Fibroblast of skin of right biceps (primary cell): ENCODE results near the gene TECPR1.

Source experiments
- DNase-seq: peaks from one replicate; pipeline ENCODE4 v3.0.0-alpha.2; 2013

TECPR1 gene

GRCh38 chr7:98248156-98248555 is 3.9 kb downstream of the TECPR1 start:
- DNase-seq, result no peak

DNA sequence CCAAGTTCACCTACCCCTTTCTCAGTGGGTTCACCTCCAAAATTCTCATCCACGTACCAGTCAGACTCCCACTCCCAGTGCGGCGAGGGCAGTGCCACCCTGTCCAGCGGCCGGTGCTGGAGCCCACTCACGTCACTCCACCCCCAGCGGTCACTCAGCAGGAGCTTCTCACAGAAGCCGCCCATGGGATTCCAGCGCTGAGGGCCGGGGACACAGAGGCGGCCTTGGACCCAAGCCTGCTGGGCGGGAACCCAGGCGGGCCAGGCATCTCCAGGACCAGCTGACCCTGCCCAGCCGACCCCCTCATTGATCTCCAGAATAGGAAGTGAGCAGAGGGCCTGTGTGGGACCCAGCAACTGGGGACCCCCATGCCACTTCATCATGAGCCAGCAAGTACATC is 7.2 kb downstream of the TECPR1 start:
- DNase-seq, result no peak

- no peak for DNase-seq
These were observed 9.1 kb downstream of the TECPR1 start for GRCh38 chr7:98242934-98243333.

GRCh38 chr7:98242342-98242741 is 9.7 kb downstream of the TECPR1 start:
- no peak for DNase-seq

DNA sequence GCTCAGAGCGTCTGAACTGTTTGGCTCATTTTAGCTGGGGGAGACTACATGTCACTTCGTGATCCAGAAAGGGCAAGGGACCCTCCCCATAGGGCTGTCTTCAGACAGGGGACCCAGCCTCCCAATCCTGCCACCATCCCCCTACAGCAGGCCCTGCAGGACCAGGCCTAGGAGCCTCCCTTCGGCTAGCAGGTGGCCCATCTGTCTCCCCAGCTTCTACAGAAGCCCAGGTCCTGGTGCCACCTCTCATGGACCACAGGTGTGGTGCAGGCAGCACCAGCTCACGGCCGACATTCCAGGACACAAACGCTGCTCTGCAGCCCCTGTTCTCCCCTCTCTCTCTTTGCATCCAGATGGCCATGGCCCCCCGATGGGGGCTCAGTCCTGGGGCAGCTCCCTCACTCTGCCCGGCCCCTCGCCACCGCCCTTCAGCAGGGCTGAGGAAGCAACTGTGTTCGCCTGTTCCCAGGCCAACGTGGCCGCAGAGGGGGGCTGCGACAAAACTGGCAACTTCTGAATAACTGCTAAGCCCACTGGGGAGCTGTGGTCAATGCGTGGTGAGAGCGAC is 10.3 kb downstream of the TECPR1 start:
- DNase-seq, result no peak

- DNase-seq, result peak; percentile 3
These were observed 10.9 kb downstream of the TECPR1 start for GRCh38 chr7:98240961-98241673.

DNA sequence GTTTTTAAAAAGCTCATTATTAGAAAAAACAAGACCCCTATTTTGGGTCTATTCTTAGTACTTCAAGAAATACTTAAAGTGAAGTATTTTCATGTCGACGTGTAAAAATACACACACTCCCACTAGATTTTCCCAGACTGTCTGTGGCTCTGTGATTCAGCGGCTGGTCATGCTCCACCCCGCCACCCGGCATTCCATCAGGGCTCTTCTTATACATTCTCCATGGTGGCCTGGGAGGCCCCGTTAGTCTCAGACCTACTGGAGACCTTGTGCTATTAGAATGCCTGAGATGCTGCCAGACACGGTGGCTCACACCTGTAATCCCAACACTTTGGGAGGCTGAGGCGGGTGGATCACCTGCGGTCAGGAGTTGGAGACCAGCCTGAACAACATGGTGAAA is 13.1 kb downstream of the TECPR1 start:
- peak; percentile 41 for DNase-seq

GRCh38 chr7:98238076-98238475 is 14.0 kb downstream of the TECPR1 start:
- no peak for DNase-seq

DNA sequence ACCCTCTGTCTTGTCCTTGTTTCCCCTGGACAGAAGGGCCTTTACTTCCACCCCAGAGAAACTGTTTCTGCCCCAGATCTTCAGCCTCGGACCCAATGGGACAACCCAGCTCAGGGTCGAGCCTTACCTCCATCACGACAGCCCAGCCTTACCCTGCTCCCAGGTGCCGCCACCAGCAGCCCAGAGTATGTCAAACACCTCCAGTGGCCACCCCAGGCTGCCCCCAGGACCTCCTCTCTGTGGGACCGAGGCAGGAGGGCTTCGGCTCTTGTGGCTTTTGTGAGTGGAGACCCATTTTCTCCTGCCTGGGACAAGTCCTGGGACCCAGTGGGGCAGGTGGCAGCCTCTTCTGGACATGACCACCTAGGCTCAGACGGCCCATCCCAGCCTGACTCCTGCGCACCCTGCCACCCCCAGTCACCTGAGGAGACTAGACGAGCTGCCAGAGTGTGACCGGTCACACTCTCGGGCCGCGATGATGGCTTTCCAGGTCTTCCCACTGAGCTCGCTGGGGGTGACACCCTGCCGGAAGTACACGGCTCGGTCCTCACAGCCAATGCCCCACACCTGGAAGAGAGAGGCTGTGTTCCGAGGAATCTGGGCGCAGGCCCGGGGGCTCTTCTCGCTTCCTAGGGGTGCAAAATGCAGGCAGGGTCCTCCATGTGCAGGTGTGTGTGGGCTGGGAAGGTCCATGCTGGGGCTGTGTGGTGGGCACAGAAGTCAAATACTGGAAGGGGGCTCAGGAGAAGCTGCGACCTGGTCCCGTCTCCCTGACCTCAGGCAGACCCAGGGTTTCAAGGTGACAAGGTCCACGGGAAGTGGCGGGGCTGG is 15.5 kb downstream of the TECPR1 start:
- DNase-seq, result no peak

DNA sequence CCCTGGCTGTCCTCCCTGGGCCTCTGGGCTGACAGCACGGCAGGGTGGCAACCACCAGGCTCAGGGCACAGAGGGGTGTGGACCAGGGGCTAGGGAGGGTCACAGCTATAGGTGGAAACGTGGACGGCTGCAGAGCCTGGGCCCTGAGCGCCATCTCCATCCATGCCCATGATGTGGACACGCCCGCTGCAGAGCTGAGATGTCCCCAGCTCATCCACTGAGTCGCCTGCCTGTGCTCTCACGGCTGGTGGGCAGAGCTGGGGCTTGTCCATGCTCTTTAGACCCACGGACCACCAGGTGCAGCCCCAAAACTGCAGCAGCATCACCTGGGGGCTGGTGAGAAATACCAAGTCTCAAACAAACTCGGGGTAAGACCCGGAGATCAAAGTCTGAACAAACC is 16.1 kb downstream of the TECPR1 start:
- DNase-seq, result no peak

DNA sequence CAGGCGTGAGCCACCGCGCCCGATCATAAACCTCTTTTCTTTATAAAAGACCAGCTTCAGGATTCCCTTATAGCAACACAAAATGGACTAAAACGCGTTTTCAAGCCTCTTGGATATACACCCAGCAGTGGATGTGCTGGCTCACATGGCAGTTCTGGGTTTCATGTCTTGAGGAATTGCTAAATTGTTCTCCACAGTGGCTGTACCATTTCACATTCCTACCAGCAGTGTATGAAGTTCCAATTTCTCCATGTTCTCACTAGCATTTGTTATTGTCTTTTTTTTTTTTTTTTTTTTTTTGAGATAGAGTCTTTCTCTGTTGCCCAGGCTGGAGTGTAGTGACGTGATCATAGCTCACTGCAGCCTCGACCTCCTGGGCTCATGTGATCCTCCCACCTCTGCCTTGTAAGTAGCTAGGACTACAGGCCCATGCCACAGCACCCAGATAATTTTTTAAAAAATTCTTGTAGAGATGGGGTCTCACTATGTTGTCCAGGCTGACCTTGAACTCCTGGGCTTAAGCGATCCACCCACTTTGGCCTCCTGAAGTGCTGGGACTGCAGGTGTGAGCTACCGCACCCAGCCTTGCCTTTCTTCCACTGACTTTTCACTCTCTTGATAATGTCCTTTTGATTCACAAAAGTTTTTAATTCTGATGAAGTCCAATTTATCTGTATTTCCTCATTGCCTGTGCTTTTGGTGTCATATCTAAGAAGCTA is 17.4 kb downstream of the TECPR1 start:
- DNase-seq, result no peak

- no peak for DNase-seq
These were observed 18.6 kb downstream of the TECPR1 start for GRCh38 chr7:98233219-98234070.

DNA sequence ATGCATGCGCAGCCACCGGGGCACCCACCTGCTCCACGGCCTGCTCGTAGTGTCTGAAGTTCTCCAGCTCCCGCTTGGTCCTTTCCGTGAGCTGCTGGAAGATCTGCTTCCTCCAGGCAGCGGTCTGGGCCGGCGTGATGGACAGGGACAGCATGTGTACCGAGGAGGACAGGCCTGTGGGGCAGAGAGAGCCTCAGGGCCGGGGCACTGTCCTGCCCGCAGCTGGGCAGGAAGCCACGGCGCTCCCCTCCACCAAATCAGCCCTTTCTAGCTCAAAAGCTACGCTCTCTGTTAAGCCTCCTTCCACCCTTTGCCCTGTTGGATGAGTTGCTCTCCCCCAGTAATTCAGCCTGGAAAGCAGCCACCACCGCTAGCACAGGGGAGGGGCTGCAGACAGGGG is 19.2 kb downstream of the TECPR1 start:
- no peak for DNase-seq

- DNase-seq, result no peak
These were observed 19.8 kb downstream of the TECPR1 start for GRCh38 chr7:98232263-98232585.

GRCh38 chr7:98231493-98232262 is 20.4 kb downstream of the TECPR1 start:
- no peak for DNase-seq

GRCh38 chr7:98230746-98231471 is 21.1 kb downstream of the TECPR1 start:
- no peak for DNase-seq

GRCh38 chr7:98229991-98230745 is 21.9 kb downstream of the TECPR1 start:
- DNase-seq, result no peak

DNA sequence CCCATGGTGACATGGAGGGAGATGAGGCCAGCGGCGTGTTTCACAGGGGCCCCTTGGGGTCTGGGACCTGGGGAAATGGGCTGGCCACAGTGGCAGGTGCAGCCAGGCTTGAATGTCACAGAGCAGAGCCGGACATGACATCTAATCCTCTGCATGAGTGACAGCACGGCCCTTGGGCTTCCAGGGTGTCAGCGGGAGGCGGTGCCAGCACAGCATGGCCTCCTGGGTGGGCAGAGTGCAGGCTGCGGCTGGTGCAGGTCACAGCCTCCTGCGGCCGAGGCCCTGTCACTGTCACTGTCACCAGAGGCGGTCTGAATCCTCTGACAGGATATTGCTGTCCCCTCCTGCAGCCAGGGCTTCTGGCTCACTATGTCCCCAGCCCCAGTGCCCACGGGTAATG is 22.6 kb downstream of the TECPR1 start:
- no peak for DNase-seq

DNA sequence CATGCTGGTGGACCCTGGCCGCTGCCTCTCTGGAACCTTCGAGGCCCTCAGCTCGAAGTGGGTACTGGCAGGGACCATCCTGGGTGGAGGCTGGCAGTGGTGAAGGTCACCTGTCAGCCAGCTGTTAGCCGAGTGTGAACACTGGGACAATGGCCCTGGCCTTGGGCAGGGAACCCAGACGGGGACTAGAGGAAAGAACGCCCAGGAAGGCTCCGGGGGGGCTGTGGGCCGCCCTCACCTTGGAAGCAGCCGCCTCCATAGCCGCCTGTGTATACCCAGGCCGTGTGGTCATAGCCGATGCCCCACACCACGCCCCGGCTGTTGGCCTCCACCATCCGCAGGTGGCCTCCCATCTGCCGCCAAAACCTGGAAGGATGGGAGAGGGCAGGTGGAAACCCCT is 23.2 kb downstream of the TECPR1 start:
- DNase-seq, result no peak

GRCh38 chr7:98227939-98228338 is 24.1 kb downstream of the TECPR1 start:
- no peak for DNase-seq
